Measurements from ENCODE around the gene ACTR6. TPM values are rescaled to one million over a fixed set of nuclear protein-coding genes. Genes with fewer than 3 reads are reported as not detected.
A peak's percentile ranks its signal among the peaks of the same experiment; 100 is the strongest.

The ACTR6 gene
- total RNA-seq, 1 donor from 2014 or later, result 20.4 TPM

GRCh38 chr12:100268835-100269564, 68.4 kb downstream of the ACTR6 start:
- Mint-ChIP-seq H3K36me3 (ENCODE audit: low read depth, unreplicated experiment) (peaks cover 3% of the 10 kb centered on the region), H3K4me1 (ENCODE audit: unreplicated experiment) (peaks cover 14% of the 10 kb centered on the region), H3K4me3 (ENCODE audit: unreplicated experiment) (peak overlapping the region; percentile 88), H3K27me3 (ENCODE audit: unreplicated experiment) (peaks cover 7% of the 10 kb centered on the region), H3K27ac (ENCODE audit: unreplicated experiment) (peak overlapping the region; percentile 70), H3K9me3 (ENCODE audit: unreplicated experiment) (no peaks in the 10 kb centered on the region)
- TF ChIP-seq CTCF (IDR thresholded peaks at IDR 0.05; ENCODE audit: unreplicated experiment), result no peak
- DNase-seq (ENCODE audit: low spot score), result no peak

- H3K4me1 Mint-ChIP-seq (ENCODE audit: unreplicated experiment), result peaks cover 9% of the 10 kb centered on the region
- no peak overlapping the region for H3K4me3 Mint-ChIP-seq (ENCODE audit: unreplicated experiment)
- no peaks in the 10 kb centered on the region for H3K9me3 Mint-ChIP-seq (ENCODE audit: unreplicated experiment)
- DNase-seq (ENCODE audit: low spot score), result no peak
- H3K36me3 Mint-ChIP-seq (ENCODE audit: low read depth, unreplicated experiment), result peaks cover 9% of the 10 kb centered on the region
- H3K27ac Mint-ChIP-seq (ENCODE audit: unreplicated experiment), result no peak overlapping the region
- H3K27me3 Mint-ChIP-seq (ENCODE audit: unreplicated experiment), result peaks cover 3% of the 10 kb centered on the region
- no peak for TF ChIP-seq CTCF (IDR thresholded peaks at IDR 0.05; ENCODE audit: unreplicated experiment)
These were observed 73.2 kb downstream of the ACTR6 start for GRCh38 chr12:100273782-100274181.

Small RNA genes lying within 50 kb of the gene (microRNA-seq; reads per million reads assigned to microRNA genes)
- gene MIR1827 (ENCODE audit: unreplicated experiment), result not detected

Other genes starting within 250 kb of the ACTR6 start
- gene ANKS1B, start 215.9 kb upstream of the ACTR6 start, total RNA-seq (ENCODE audit: unreplicated experiment), result 2.6 TPM
- gene BLTP3B, start 57.9 kb upstream of the ACTR6 start, total RNA-seq (ENCODE audit: unreplicated experiment), result 14.3 TPM
- 0.82 TPM for gene DEPDC4, start 66.3 kb downstream of the ACTR6 start, total RNA-seq (ENCODE audit: unreplicated experiment)
- 56.9 TPM for gene SCYL2, start 66.4 kb downstream of the ACTR6 start, total RNA-seq (ENCODE audit: unreplicated experiment)
- not detected for gene SLC17A8, start 156.3 kb downstream of the ACTR6 start, total RNA-seq (ENCODE audit: unreplicated experiment)